GM08714 (cell line): ENCODE results near the gene NLGN2.

Experiments used
- H3K4me3 ChIP-seq: fragments of 200-500 bp; sonication (Bioruptor generic); 2 replicates; pipeline ENCODE4 v1.5.1; 2014; ENCODE audit warnings: mild to moderate bottlenecking, low read length, inconsistent platforms
- ZNF274 ChIP-seq: IDR thresholded peaks from 2 replicates; pipeline ENCODE4 v1.6.1; 2012; ENCODE audit warnings: mild to moderate bottlenecking, low read depth, low read length

NLGN2 gene

DNA sequence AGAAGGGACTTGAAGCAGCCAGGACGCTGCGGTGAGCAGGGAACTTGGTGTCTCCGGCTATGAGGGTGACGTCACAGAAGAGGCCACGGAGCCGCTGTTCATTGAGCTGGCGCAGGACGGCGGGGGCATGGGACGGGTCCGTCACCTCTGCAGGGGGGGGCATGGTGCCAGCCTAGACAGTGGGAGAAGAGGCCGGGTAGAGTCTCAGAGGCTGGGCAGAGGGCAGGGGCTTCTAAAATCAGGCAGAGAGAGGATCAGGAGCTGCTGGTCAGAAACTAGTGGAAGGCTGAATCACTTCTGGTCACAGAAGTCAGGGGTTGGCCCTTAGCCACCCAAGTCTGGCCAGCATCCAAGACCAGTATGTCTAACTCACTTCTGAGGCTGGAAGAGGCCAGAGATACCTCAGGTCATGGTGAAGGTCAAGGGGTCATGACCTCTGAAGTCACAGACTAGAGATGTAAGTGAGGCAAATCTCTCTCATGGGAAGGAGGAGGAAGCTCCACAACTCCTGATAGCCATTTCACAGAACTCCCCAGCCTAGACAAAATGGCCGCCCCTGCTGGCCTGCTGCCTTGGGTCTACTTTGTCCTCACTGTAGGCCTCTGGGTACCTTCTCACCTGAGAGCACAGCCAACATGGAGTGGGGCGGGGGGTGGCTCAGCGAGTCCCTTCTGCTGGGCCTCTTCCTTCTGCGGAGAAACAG lies 59.1 kb downstream of the NLGN2 start:
- no peak overlapping the region for H3K4me3 ChIP-seq
- TF ChIP-seq ZNF274 = no peak

- H3K4me3 ChIP-seq = no peak overlapping the region
- TF ChIP-seq ZNF274 = no peak
These were observed 59.9 kb downstream of the NLGN2 start for GRCh38 chr17:7467498-7467897.

- TF ChIP-seq ZNF274 = no peak
These were observed 60.6 kb downstream of the NLGN2 start for GRCh38 chr17:7468290-7468689.

DNA sequence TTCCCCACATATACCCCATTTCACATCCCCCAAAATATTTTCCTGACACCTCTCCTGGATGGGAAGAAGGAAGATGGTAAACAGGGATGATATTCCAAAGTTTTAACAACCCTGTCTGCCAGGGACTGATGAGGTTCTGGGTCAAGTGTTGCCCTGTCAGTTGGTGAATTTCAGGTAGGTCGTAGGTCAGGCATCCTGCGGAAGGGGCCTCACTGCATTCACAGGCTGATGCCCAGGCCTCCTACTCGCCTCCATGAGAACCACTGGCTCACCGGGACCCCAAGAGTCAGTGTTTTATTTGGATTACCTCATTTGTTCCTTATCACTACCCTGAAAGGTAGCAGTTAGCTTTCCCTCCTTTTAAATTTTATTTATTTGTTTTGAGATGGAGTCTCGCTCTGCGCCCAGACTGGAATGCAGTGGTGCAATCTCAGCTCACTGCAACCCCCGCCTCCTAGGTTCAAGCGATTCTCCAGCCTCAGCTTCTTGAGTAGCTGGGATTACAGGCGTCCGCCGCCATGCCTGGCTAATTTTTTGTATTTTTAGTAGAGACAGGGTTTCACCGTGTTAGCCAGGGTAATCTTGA lies 61.3 kb downstream of the NLGN2 start:
- no peak for TF ChIP-seq ZNF274
- H3K4me3 ChIP-seq = no peak overlapping the region

More at GRCh38 chr17:7468290-7468689, 60.6 kb downstream of the NLGN2 start:
- no peak overlapping the region for H3K4me3 ChIP-seq
